ENCODE results near the gene TRIM47. TPM values are rescaled to one million over a fixed set of nuclear protein-coding genes. Genes with fewer than 3 reads are reported as not detected.

TRIM47 gene
- total and polyA plus RNA-seq, 2 of the 13 experiments (the other 11 are each of a cell fraction or from before 2014, with no cell fraction given), result 33.5 to 82.0 TPM

DNA sequence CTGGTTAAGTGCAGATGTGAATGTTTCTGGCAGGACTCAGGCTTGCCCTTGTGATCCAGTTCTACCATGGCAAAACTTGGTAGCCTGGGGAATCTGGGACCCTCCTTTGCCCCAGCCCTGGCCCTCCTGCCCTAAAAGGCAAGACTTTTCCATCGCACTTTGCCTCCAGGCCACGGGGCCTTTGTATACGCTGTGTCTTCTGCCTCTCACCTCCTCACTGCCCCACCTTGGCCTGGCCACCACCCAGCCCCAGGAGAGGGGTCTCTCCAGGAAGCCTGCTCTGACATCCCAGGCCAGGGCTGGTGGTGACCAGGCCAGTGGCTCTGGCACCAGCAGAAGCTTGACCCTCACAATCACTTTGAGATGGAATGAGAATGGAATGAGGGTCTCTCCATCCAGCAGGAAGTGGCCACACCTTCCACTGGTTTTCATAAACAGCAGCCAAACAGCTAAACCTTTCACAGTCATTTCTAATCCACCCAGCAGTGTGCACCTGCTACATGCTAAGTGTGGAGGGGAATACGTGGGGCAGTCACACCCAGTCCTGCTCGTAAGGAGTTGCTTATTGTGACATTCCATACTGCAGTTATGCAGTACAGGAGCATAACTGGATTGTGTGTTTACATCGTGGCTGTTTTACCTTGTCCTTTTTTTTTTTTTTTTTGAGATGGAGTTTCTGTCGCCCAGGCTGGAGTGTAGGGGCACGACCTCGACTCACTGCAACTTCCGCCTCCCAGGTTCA lies 27.9 kb upstream of the TRIM47 start (continued):
- TF ChIP-seq, protein P1, sequence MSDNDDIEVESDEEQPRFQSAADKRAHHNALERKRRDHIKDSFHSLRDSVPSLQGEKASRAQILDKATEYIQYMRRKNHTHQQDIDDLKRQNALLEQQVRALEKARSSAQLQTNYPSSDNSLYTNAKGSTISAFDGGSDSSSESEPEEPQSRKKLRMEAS (IDR thresholded peaks at IDR 0.05), result 0 out of 2 replicates have a peak, but pooled peaks have one; percentile 11
- TF ChIP-seq ZNF547 (CRISPR knock-in tag; IDR thresholded peaks at IDR 0.05) (0 out of 2 replicates have a peak, but pooled peaks have one; percentile 38), ZNF230 (CRISPR knock-in tag; IDR thresholded peaks at IDR 0.05) (no peak), MTA1 (CRISPR knock-in tag; IDR thresholded peaks at IDR 0.05; ENCODE audit: borderline replicate concordance) (peak; percentile 33; the same call in 1 of the 2 replicates), ZNF556 (CRISPR knock-in tag; IDR thresholded peaks at IDR 0.05; ENCODE audit: borderline replicate concordance) (0 out of 2 replicates have a peak, but pooled peaks have one; percentile 59), HNRNPH1 (optimal IDR thresholded peaks at IDR 0.05; ENCODE audit: low read depth, low read length) (no peak), ZNF256 (CRISPR knock-in tag; conservative IDR thresholded peaks at IDR 0.05) (no peak), ZNF598 (CRISPR knock-in tag; IDR thresholded peaks at IDR 0.05; ENCODE audit: borderline replicate concordance) (peak; percentile 64; the same call in 1 of the 2 replicates), TOPORS (CRISPR knock-in tag; IDR thresholded peaks at IDR 0.05) (no peak), TSC22D2 (CRISPR knock-in tag; IDR thresholded peaks at IDR 0.05; ENCODE audit: borderline replicate concordance) (peak; percentile 18; the same call in 1 of the 2 replicates), ZNF33B (CRISPR knock-in tag; IDR thresholded peaks at IDR 0.05) (peak; percentile 51; the same call in 1 of the 2 replicates), ZNF761 (CRISPR knock-in tag; conservative IDR thresholded peaks at IDR 0.05) (0 out of 2 replicates have a peak, but pooled peaks have one; percentile 23), ZSCAN25 (CRISPR knock-in tag; IDR thresholded peaks at IDR 0.05) (no peak), FOXO1 (CRISPR knock-in tag; IDR thresholded peaks at IDR 0.05) (0 out of 2 replicates have a peak, but pooled peaks have one; percentile 16)
- TF ChIP-seq, protein P2, sequence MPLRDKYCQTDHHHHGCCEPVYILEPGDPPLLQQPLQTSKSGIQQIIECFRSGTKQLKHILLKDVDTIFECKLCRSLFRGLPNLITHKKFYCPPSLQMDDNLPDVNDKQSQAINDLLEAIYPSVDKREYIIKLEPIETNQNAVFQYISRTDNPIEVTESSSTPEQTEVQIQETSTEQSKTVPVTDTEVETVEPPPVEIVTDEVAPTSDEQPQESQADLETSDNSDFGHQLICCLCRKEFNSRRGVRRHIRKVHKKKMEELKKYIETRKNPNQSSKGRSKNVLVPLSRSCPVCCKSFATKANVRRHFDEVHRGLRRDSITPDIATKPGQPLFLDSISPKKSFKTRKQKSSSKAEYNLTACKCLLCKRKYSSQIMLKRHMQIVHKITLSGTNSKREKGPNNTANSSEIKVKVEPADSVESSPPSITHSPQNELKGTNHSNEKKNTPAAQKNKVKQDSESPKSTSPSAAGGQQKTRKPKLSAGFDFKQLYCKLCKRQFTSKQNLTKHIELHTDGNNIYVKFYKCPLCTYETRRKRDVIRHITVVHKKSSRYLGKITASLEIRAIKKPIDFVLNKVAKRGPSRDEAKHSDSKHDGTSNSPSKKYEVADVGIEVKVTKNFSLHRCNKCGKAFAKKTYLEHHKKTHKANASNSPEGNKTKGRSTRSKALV (CRISPR knock-in tag; IDR thresholded peaks at IDR 0.05), result 0 out of 2 replicates have a peak, but pooled peaks have one; percentile 25
- TF ChIP-seq, protein P3, sequence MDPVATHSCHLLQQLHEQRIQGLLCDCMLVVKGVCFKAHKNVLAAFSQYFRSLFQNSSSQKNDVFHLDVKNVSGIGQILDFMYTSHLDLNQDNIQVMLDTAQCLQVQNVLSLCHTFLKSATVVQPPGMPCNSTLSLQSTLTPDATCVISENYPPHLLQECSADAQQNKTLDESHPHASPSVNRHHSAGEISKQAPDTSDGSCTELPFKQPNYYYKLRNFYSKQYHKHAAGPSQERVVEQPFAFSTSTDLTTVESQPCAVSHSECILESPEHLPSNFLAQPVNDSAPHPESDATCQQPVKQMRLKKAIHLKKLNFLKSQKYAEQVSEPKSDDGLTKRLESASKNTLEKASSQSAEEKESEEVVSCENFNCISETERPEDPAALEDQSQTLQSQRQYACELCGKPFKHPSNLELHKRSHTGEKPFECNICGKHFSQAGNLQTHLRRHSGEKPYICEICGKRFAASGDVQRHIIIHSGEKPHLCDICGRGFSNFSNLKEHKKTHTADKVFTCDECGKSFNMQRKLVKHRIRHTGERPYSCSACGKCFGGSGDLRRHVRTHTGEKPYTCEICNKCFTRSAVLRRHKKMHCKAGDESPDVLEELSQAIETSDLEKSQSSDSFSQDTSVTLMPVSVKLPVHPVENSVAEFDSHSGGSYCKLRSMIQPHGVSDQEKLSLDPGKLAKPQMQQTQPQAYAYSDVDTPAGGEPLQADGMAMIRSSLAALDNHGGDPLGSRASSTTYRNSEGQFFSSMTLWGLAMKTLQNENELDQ (CRISPR knock-in tag; IDR thresholded peaks at IDR 0.05; ENCODE audit: borderline replicate concordance), result no peak
- TF ChIP-seq, protein P4, sequence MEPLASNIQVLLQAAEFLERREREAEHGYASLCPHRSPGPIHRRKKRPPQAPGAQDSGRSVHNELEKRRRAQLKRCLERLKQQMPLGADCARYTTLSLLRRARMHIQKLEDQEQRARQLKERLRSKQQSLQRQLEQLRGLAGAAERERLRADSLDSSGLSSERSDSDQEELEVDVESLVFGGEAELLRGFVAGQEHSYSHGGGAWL (CRISPR knock-in tag; IDR thresholded peaks at IDR 0.05), result 0 out of 2 replicates have a peak, but pooled peaks have one; percentile 27
- TF ChIP-seq, protein P5, sequence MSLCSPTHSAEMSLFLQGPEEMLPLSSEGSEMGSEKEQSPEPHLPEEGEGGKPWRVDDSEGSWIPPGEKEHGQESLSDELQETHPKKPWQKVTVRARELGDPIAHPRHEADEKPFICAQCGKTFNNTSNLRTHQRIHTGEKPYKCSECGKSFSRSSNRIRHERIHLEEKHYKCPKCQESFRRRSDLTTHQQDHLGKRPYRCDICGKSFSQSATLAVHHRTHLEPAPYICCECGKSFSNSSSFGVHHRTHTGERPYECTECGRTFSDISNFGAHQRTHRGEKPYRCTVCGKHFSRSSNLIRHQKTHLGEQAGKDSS (CRISPR knock-in tag; IDR thresholded peaks at IDR 0.05; ENCODE audit: borderline replicate concordance, low read depth), result 0 out of 2 replicates have a peak, but pooled peaks have one; percentile 29
- TF ChIP-seq, protein P6, sequence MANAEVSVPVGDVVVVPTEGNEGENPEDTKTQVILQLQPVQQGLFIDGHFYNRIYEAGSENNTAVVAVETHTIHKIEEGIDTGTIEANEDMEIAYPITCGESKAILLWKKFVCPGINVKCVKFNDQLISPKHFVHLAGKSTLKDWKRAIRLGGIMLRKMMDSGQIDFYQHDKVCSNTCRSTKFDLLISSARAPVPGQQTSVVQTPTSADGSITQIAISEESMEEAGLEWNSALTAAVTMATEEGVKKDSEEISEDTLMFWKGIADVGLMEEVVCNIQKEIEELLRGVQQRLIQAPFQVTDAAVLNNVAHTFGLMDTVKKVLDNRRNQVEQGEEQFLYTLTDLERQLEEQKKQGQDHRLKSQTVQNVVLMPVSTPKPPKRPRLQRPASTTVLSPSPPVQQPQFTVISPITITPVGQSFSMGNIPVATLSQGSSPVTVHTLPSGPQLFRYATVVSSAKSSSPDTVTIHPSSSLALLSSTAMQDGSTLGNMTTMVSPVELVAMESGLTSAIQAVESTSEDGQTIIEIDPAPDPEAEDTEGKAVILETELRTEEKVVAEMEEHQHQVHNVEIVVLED (CRISPR knock-in tag; IDR thresholded peaks at IDR 0.05; ENCODE audit: borderline replicate concordance), result 0 out of 2 replicates have a peak, but pooled peaks have one; percentile 31
- TF ChIP-seq, protein P7, sequence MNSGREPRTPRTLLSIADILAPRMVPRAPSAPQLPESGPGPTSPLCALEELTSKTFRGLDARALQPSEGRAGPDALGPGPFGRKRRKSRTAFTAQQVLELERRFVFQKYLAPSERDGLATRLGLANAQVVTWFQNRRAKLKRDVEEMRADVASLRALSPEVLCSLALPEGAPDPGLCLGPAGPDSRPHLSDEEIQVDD (CRISPR knock-in tag; IDR thresholded peaks at IDR 0.05; ENCODE audit: borderline replicate concordance), result no peak

Measured in HepG2 (cell line).